Measurements from ENCODE around the gene THRSP. TPM values are rescaled to one million over a fixed set of nuclear protein-coding genes. Genes with fewer than 3 reads are reported as not detected.
"Not testable (repeated sequence)": the region's sequence is repeated elsewhere in the genome, so short reads cannot be mapped to it uniquely, and the experiment has no call there.

THRSP gene
- polyA plus RNA-seq, 4 donors = 0.15 to 0.38 (median 0.22) TPM

DNA sequence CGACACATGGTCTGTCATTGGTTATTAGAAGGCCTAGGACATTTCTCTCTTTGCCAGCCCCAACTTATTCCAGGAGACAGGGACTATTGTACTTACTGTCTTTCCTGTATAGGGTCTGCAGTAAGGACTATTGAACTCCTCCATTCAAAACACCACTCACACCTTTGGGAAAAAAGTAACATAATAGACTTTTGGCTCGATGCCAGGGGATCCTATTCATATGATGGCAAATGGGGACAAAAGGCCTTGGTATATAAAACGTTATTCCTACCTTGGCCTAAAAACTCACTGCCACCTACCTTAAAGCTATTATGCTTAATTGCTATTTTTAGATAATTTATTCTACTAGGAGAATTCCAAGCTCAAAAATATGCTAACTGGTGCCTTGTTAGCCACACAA is 22.3 kb downstream of the THRSP start:
- DNase-seq (ENCODE audit: low read depth in 4 of 4, low spot score in 3 of 4) = no peak

DNA sequence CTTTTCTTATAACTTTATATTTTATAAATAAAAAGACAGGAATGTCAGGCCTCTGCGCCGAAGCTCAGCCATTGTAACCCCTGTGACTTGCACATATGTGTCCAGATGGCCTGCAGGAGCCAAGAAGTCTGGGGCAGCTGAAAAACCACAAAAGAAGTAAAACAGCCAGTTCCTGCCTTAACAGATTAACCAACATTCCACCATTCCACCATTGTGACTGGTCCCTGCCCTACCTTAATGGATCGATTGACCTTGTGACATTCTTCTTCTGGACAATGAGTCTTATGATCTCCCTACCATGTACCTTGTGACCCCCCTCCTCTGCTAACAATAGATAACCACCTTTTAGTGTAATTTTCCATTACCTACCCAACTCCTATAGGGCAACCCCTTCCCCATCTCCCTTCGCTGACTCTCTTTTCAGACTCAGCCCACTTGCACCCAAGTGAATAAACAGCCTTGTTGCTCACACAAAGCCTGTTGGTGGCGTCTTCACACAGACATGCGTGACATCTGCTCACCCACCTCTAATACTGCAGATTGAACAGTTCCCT is 22.9 kb downstream of the THRSP start:
- DNase-seq (ENCODE audit: low read depth in 4 of 4, low spot score in 3 of 4) = not testable (repeated sequence)

DNA sequence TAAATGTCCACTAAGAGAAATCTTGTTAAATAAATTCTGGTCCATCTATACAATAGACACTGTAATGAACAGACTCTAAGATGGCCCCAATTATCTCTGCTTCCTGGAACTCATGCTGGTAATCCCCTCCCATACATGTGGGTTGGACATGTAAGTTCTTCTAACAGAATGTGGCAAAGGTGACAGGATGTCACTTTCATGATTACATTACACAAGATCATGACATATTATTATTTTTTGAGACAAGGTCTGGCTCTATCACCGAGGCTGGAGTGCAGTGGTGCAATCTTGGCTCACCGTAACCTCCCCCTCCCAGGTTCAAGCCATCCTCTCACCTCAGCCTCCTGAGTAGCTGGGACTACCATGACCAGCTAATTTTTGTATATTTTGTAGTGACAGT is 30.6 kb downstream of the THRSP start:
- DNase-seq (ENCODE audit: low read depth in 4 of 4, low spot score in 3 of 4) = no peak

DNA sequence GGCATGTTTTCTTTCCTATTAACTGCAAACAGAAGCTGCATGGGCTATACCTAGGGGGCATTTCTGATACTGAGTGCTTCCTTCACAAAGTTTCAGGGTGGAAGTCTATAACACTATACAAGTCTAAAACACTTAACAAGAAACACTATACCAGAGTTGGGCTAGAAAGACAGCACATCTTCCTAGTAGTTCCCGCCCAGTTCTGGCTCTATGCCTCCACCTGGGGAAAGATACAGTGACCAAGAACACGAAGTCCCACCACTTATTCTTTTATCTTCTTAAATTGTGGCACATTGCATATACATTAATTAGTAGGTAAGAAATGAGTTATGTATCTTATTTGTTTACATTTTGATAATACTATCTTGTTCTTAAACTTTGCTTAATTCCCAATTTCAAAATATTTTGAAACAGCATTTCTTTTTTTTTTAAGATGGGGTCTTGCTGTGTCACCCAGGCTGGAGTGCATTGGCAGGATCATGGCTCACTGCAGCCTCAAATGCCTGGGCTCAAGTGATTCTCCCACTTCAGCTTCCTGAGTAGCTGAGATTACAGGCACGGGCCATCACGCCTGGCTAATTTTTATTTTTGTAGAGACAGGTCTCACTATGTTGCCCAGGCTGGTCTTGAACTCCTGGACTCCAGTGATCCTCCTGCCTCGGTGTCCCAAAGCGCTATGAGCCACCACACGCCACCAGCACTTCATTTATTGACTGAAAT is 34.2 kb downstream of the THRSP start:
- no peak for DNase-seq (ENCODE audit: low read depth in 4 of 4, low spot score in 3 of 4)

DNA sequence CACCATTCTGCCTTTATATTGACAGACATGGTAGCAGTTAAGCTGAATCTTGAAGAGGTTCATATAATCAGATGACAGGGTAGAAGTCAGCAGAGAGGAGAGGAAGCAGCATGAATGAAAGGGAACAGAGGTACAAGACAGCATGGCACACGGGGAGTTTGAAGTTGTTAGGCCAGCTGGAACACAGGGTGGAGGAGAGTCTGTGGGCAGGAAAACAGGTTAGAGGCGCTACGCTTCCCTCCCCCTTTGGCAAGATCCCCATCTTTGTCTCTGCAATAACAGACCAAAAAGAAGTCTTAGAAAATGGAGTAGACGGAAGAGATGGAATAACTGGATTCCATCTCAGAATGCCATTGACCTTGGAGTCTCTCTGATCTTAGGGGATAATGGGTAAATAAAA is 36.0 kb downstream of the THRSP start:
- no peak for DNase-seq (ENCODE audit: low read depth in 4 of 4, low spot score in 3 of 4)

DNA sequence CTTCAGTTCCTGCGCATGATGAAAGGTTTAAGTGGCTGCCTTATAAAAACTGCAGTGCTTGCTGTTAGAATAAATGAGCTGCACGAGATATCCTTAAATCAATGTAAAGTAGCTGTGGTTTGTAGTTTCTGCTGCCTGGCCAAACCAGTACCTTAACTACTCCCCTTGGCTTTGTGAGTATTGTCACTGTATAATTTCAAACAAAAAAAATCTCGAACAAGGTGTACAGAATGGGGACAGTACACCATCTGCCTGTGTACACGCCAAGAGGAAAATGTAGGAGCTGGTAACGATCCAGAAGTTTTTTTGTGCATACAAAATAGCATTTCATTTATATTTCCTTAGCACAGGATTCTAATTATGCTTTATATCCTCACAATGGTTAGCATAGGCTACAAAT is 36.6 kb downstream of the THRSP start:
- DNase-seq (ENCODE audit: low read depth in 4 of 4, low spot score in 3 of 4) = no peak

DNA sequence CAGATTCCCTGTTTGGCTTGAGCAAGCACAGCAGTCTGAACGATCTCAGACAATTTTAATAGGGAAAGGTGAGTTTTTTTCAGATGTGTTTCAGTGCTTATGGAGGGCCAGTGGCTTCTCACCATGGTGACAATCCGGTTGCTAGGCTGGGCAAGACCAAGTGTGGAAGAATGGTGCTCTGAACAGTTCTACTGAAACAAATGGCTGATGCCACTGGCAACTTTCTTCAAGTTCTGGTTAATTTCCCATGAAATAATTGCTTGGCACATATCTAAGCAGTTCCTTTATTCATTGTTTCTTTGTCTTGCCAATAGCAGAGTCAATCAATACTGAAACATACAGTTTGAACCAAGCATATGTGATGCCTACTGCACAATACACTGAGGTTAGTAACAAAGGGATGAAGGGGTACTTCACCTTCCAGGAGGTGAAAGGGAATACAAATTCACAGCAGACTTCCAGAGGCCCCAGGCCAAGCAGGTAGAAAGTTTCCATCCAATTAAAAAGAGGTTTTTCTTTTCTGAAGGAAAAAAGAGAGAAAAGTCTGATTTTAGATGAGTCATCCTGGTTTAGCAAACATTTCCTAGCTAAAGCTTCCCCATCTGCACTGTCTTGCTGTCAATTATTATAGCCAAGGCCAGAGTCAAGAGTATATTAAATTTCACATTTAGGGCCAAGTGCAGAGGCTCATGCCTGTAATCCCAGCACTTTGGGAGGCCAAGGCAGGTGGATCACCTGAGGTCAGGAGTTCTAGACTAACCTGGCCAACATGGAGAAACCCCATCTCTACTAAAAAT is 37.2 kb downstream of the THRSP start:
- DNase-seq (ENCODE audit: low read depth in 4 of 4, low spot score in 3 of 4) = no peak

DNA sequence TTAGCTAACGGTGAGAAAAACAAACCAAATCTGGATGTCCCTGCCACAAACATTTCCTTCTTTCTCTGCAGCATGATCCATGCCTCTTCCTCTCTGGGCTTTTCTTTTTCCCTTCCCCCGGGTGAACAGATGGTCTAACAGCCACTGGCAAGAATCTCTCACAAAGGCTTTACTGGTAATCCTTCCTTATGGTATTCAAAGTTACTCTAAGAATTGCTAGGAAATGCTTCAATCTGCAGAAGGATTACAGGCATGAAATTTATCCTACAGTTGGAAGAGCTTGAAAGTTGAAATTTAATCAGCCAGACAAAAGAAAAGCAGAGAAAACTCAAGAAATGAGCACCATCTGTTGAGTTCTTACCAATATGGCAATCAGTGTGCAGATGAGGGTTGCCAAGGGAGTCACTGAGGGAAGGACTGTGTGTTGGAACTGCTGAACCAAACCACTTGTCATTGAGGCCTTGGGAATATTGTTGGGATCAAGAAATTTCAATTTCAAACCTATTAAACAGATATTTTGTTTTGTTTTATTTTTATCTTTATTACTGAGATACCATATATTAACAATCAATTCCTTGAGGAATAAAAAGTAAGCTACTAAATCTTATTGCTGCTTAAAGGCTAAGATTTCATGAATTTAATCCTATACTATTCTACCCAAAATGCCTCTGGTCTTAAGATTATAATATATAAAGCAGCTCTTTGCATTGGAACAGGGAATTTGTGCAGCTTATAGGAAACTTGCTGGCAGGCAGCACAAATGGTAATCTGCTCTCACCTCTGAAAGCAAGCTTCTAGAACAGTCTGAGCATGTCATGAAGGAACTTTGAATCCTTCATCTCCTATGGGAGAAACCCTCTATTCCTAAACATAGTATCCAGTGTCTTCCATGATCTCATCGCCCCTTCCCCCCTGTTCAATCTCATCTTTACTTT is 45.7 kb downstream of the THRSP start:
- no peak for DNase-seq (ENCODE audit: low read depth in 4 of 4, low spot score in 3 of 4)

DNA sequence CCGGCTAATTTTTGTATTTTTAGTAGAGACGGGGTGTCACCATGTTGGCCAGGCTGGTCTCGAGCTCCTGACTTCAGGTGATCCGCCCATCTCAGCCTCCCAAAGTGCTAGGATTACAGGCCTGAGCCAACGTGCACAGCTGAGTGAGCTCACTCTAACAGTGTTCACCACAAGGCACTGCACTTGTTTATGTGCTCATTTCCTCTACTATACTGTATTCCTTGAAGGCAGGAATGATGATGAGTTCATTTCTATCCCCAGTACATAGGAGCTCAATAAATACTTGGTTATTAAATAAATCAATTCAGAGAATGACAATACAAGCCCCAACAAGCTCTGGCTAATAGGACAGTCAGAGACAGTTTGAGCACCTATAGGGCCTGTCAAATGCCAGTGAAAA is 46.7 kb downstream of the THRSP start:
- no peak for DNase-seq (ENCODE audit: low read depth in 4 of 4, low spot score in 3 of 4)

DNA sequence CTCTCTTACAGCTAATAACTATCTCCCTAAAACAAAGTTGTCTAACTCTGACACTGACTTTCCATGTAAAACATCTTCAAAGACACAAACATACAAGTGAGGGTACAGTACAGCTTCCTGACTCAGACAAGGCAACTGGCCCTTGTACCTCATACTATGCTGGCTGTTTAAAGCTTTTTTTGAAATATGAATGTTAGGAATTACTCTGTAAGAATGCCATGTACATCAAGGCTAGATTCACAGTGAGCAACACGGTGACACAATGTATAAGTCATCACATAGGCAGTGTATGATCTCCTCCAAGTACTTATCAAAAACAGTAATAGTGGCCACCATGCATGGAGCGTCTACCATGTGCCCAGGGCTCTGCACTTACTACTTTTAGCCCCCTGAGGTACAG is 47.2 kb downstream of the THRSP start:
- DNase-seq (ENCODE audit: low read depth in 4 of 4, low spot score in 3 of 4) = no peak

DNA sequence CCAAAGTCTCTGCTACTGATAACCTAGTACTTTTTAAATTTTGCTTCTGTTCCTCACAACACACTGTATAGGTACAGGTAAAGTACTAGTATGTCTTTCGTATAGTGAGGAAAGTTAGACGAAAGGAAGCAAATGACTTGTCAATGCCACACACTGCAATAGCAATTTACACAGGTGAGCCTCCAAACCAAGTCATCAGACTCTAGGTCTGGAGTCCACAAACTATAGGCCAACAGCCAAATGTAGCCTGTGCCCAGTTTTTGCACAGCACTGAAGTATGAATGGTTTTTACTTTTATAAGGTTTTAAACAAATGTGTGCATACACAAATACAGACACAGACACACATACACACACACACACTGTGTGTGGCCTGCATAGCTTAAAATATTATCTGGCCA is 47.6 kb downstream of the THRSP start:
- no peak for DNase-seq (ENCODE audit: low read depth in 4 of 4, low spot score in 3 of 4)

DNA sequence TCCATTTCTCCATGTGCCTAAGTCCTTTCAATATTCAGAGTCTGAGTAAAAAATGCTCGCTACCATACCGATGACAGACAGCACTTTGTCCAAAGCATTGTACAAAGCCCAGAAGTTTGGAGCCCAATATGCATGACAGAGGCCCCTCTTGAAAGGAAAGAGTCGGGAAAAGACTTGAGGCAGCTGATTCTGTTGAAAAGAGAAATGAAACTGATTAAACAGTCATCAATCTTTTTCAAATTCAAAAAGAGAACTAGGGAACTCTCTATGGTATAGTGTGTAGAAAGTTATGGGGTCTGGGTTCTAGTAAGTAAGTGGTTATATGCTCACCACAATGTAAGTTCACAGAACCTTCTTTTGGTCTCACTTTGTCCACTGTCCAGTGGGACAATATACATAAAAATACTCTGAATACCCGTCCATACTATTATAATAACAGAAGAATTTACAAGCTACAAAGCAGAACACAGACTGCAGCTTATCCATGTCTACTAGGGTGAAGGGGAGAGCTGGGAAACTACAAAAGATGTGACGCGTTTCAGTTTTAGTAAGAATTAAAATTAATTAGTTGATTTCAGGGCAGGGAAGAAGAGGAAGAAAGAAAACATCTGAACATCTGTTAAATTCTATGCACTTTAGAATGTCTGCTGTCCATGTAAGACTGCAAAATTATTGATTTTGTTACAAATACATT is 49.1 kb downstream of the THRSP start:
- no peak for DNase-seq (ENCODE audit: low read depth in 4 of 4, low spot score in 3 of 4)

Other genes starting within 250 kb of the THRSP start
- 10 to 100 TPM; 62.7 to 75.9 (median 65.5) TPM for gene RSF1, start 243.1 kb upstream of the THRSP start, polyA plus RNA-seq (ENCODE audit: insufficient read length in 4 of 4)
- gene AAMDC, start 242.7 kb upstream of the THRSP start, polyA plus RNA-seq (ENCODE audit: insufficient read length in 4 of 4) = 10 to 100 TPM; 46.1 to 53.1 (median 48.2) TPM
- gene INTS4, start 69.2 kb upstream of the THRSP start, polyA plus RNA-seq (ENCODE audit: insufficient read length in 4 of 4) = 10 to 100 TPM; 30.5 to 52.4 (median 42.9) TPM
- gene KCTD14, start 40.6 kb upstream of the THRSP start, polyA plus RNA-seq (ENCODE audit: insufficient read length in 4 of 4) = 10 to 100 TPM in 3 of 4 donors, 1 to 10 TPM in 1; 4.8 to 14.3 (median 13.4) TPM
- gene NDUFC2, start 16.0 kb downstream of the THRSP start, polyA plus RNA-seq (ENCODE audit: insufficient read length in 4 of 4) = 100 to 1,000 TPM; 113 to 165 (median 152) TPM
- 10 to 100 TPM; 38.6 to 70.4 (median 61.9) TPM for gene ALG8, start 75.8 kb downstream of the THRSP start, polyA plus RNA-seq (ENCODE audit: insufficient read length in 4 of 4)
- 1 to 10 TPM; 8.0 to 9.4 (median 8.4) TPM for gene KCTD21, start 124.8 kb downstream of the THRSP start, polyA plus RNA-seq (ENCODE audit: insufficient read length in 4 of 4)
- 1 to 10 TPM; 4.6 to 8.1 (median 5.8) TPM for gene USP35, start 125.1 kb downstream of the THRSP start, polyA plus RNA-seq (ENCODE audit: insufficient read length in 4 of 4)

Data from left renal pelvis (tissue), 4 donors.